A549 (cell line): ENCODE measurements around the gene PAPPA2.

Experiments used
- CBX2 ChIP-seq: fragments of 200-600 bp; sonication (generic); IDR thresholded peaks from 2 replicates; pipeline ENCODE4 v1.6.1; 2016; ENCODE audit warnings: low read depth, mild to moderate bottlenecking, borderline replicate concordance
- CTCF ChIP-seq: fragments of >200 bp; sonication (Bioruptor Twin); formaldehyde crosslinking; IDR thresholded peaks from 3 replicates; pipeline ENCODE4 v1.5.1; 2016
- E2F6 ChIP-seq: IDR thresholded peaks from 2 replicates; pipeline ENCODE4 v1.6.1; 2012; ENCODE audit warnings: low read depth, borderline replicate concordance
- EP300 ChIP-seq, 2 experiments: fragments of >200 bp; sonication (Bioruptor Twin); formaldehyde crosslinking; IDR thresholded peaks; 2 replicates in 1 of 2; 3 replicates in 1 of 2; pipeline ENCODE4 v1.6.1; 2016 to 2017
- HMGXB4 ChIP-seq: fragments of 250-450 bp; sonication (Bioruptor Pico); IDR thresholded peaks from 2 replicates; pipeline ENCODE4 v1.5.0; 2021; ENCODE audit warnings: mild to moderate bottlenecking, moderate library complexity, borderline replicate concordance
- KDM5A ChIP-seq: fragments of 200-600 bp; sonication (generic); IDR thresholded peaks from 2 replicates; pipeline ENCODE4 v1.6.1; 2016; ENCODE audit warnings: antibody characterized with exemption, mild to moderate bottlenecking
- POLR2A ChIP-seq: IDR thresholded peaks from 2 replicates; pipeline ENCODE4 v1.6.1; 2012; ENCODE audit warnings: mild to moderate bottlenecking, low read length
- POLR2AphosphoS2 ChIP-seq: conservative IDR thresholded peaks from 2 replicates; pipeline ENCODE4 v1.6.1; 2012; ENCODE audit warnings: low read length, improper control_type of control experiment, inconsistent platforms
- RCOR1 ChIP-seq: fragments of 150-350 bp; IDR thresholded peaks from 2 replicates; pipeline ENCODE4 v1.6.1; 2014; ENCODE audit warnings: antibody characterized with exemption, low read length, low read depth
- SMC3 ChIP-seq: fragments of >200 bp; sonication (Bioruptor Twin); formaldehyde crosslinking; IDR thresholded peaks from 3 replicates; pipeline ENCODE4 v1.6.1; 2018; ENCODE audit warnings: inconsistent platforms

- TF ChIP-seq POLR2A (no peak), E2F6 (no peak), CTCF (no peak), CBX2 (no peak), POLR2AphosphoS2 (no peak), HMGXB4 (CRISPR knock-in tag) (no peak), SMC3 (no peak), KDM5A (no peak), EP300 (IDR thresholded peaks at IDR 0.05) (no peak), RCOR1 (no peak)
These were observed 431.5 kb downstream of the PAPPA2 start for GRCh38 chr1:176894450-176894849.
